Measurements from ENCODE around the gene C2orf15.
"Not testable (repeated sequence)": the region's sequence is repeated elsewhere in the genome, so short reads cannot be mapped to it uniquely, and the experiment has no call there.

GRCh38 chr2:99135044-99135556 lies 6.4 kb upstream of the C2orf15 start:
- not testable (repeated sequence) for TF ChIP-seq EZH2 (IDR thresholded peaks at IDR 0.05; ENCODE audit: low read length, missing control alignments); CTCF (conservative IDR thresholded peaks at IDR 0.05 in 1 of 2, IDR thresholded peaks at IDR 0.05 in 1 of 2; ENCODE audit: low read depth in 1 of 2, low read length in 2 of 2)
